H9 (cell line): Measurements from ENCODE around the gene EPO. TPM values are rescaled to one million over a fixed set of nuclear protein-coding genes. Genes with fewer than 3 reads are reported as not detected.

Source experiments
- DNase-seq: peaks from one replicate; pipeline ENCODE4 v3.0.0-alpha.2; 2017
- H2AFZ ChIP-seq: one replicate; pipeline ENCODE4 v1.6.1; 2013; ENCODE audit warnings: mild to moderate bottlenecking, low read length, control low read depth, moderate library complexity
- H2AK5ac ChIP-seq: 2 replicates; pipeline ENCODE4 v1.6.1; 2013; ENCODE audit warnings: low read length, control low read depth, mixed read lengths; ENCODE audit not compliant: insufficient read length
- H2BK120ac ChIP-seq: one replicate; pipeline ENCODE4 v1.6.1; 2013; ENCODE audit warnings: low read depth, mild to moderate bottlenecking, low read length, control low read depth, inconsistent platforms; ENCODE audit not compliant: poor library complexity, severe bottlenecking
- H2BK12ac ChIP-seq: 2 replicates; pipeline ENCODE4 v1.6.1; 2013; ENCODE audit warnings: low read length, control low read depth, mixed read lengths, low read depth; ENCODE audit not compliant: insufficient read length
- H2BK15ac ChIP-seq: 2 replicates; pipeline ENCODE4 v1.6.1; 2013; ENCODE audit warnings: low read depth, low read length, control low read depth
- H2BK20ac ChIP-seq: one replicate; pipeline ENCODE4 v1.6.1; 2013; ENCODE audit warnings: low read depth, mild to moderate bottlenecking, low read length, control low read depth, inconsistent platforms; ENCODE audit not compliant: poor library complexity, severe bottlenecking
- H2BK5ac ChIP-seq: 2 replicates; pipeline ENCODE4 v1.6.1; 2013; ENCODE audit warnings: low read length, control low read depth, mixed read lengths; ENCODE audit not compliant: insufficient read length
- H3K14ac ChIP-seq: 2 replicates; pipeline ENCODE4 v1.6.1; 2013; ENCODE audit warnings: low read length, control low read depth; ENCODE audit not compliant: insufficient read depth
- H3K18ac ChIP-seq: 2 replicates; pipeline ENCODE4 v1.6.1; 2013; ENCODE audit warnings: low read depth, mild to moderate bottlenecking, mixed read lengths, low read length, control low read depth; ENCODE audit not compliant: insufficient read length
- H3K23ac ChIP-seq: 2 replicates; pipeline ENCODE4 v1.6.1; 2013; ENCODE audit warnings: low read length, control low read depth, mixed read lengths, low read depth; ENCODE audit not compliant: insufficient read length
- H3K23me2 ChIP-seq: 2 replicates; pipeline ENCODE4 v1.6.1; 2013; ENCODE audit warnings: low read depth, mild to moderate bottlenecking, mixed read lengths, low read length, control low read depth; ENCODE audit not compliant: insufficient read length, poor library complexity, severe bottlenecking
- H3K27ac ChIP-seq: 2 replicates; pipeline ENCODE4 v1.5.1; 2013; ENCODE audit warnings: low read length, control low read depth, mixed read lengths, low read depth; ENCODE audit not compliant: insufficient read length
- H3K27me3 ChIP-seq: 2 replicates; pipeline ENCODE4 v1.6.1; 2013; ENCODE audit warnings: low read length, control low read depth, inconsistent platforms; ENCODE audit not compliant: insufficient read depth
- H3K4ac ChIP-seq: 2 replicates; pipeline ENCODE4 v1.6.1; 2013; ENCODE audit warnings: low read depth, mild to moderate bottlenecking, control low read depth, inconsistent platforms, low read length, moderate library complexity
- H3K4me1 ChIP-seq: 2 replicates; pipeline ENCODE4 v1.6.1; 2013; ENCODE audit warnings: low read length, control low read depth, inconsistent platforms; ENCODE audit not compliant: insufficient read depth
- H3K4me2 ChIP-seq: 2 replicates; pipeline ENCODE4 v1.6.1; 2013; ENCODE audit warnings: low read length, control low read depth, mixed read lengths; ENCODE audit not compliant: insufficient read length, insufficient read depth
- H3K56ac ChIP-seq: 2 replicates; pipeline ENCODE4 v1.6.1; 2013; ENCODE audit warnings: low read depth, mild to moderate bottlenecking, mixed read lengths, low read length, control low read depth; ENCODE audit not compliant: insufficient read length
- H3K79me1 ChIP-seq: 2 replicates; pipeline ENCODE4 v1.6.1; 2013; ENCODE audit warnings: low read depth, mild to moderate bottlenecking, moderate library complexity, low read length, control low read depth, inconsistent platforms; ENCODE audit not compliant: insufficient read depth, poor library complexity, severe bottlenecking
- H3K79me2 ChIP-seq: 2 replicates; pipeline ENCODE4 v1.6.1; 2013; ENCODE audit warnings: low read length, control low read depth, inconsistent platforms; ENCODE audit not compliant: insufficient read depth
- H3K9ac ChIP-seq: 2 replicates; pipeline ENCODE4 v1.6.1; 2013; ENCODE audit warnings: low read length, control low read depth, mixed read lengths; ENCODE audit not compliant: insufficient read length; ENCODE audit errors: extremely low read depth
- H3K9me3 ChIP-seq: one replicate; pipeline ENCODE4 v1.6.1; 2013; ENCODE audit warnings: low read depth, low read length, inconsistent platforms; ENCODE audit not compliant: control insufficient read depth
- H3T11ph ChIP-seq: one replicate; pipeline ENCODE4 v1.6.1; 2013; ENCODE audit warnings: mild to moderate bottlenecking, low read length, control low read depth, inconsistent platforms
- H4K20me1 ChIP-seq: one replicate; pipeline ENCODE4 v1.6.1; 2013; ENCODE audit not compliant: control insufficient read depth, insufficient read length, insufficient read depth
- H4K5ac ChIP-seq: 2 replicates; pipeline ENCODE4 v1.6.1; 2013; ENCODE audit warnings: low read depth, mild to moderate bottlenecking, mixed read lengths, low read length, control low read depth; ENCODE audit not compliant: insufficient read length
- H4K8ac ChIP-seq: replicated peaks from 2 replicates; pipeline ENCODE4 v1.6.1; 2013; ENCODE audit warnings: low read length, control low read depth, mixed read lengths, low read depth; ENCODE audit not compliant: insufficient read length
- H4K91ac ChIP-seq: 2 replicates; pipeline ENCODE4 v1.6.1; 2013; ENCODE audit warnings: low read depth, mild to moderate bottlenecking, moderate library complexity, mixed read lengths, low read length, control low read depth; ENCODE audit not compliant: insufficient read length
- H3K27ac Mint-ChIP-seq, 3 experiments: 2 replicates in 2 of 3; 3 replicates in 1 of 3; pipeline ENCODE4 v1.8.0; 2020 to 2021; ENCODE audit warnings: mixed read lengths in 3 of 3, mild to moderate bottlenecking in 1 of 3, moderate library complexity in 1 of 3
- H3K27me3 Mint-ChIP-seq: 2 replicates; pipeline ENCODE4 v1.8.0; 2021; ENCODE audit warnings: low read depth, mild to moderate bottlenecking, moderate library complexity, mixed read lengths
- H3K36me3 Mint-ChIP-seq, 3 experiments: 2 replicates in 2 of 3; 3 replicates in 1 of 3; pipeline ENCODE4 v1.8.0; 2020 to 2021; ENCODE audit warnings: low read depth in 3 of 3, mixed read lengths in 3 of 3; ENCODE audit not compliant: insufficient read depth in 1 of 3
- H3K4me1 Mint-ChIP-seq, 2 experiments: 2 replicates each; pipeline ENCODE4 v1.8.0; 2020; ENCODE audit warnings: mixed read lengths in 2 of 2
- H3K4me3 Mint-ChIP-seq, 2 experiments: 2 replicates in 1 of 2; 3 replicates in 1 of 2; pipeline ENCODE4 v1.8.0; 2020 to 2021; ENCODE audit warnings: mild to moderate bottlenecking in 2 of 2, mixed read lengths in 2 of 2, moderate library complexity in 1 of 2
- H3K9me3 Mint-ChIP-seq, 2 experiments: 2 replicates in 1 of 2; 3 replicates in 1 of 2; pipeline ENCODE4 v1.8.0; 2020; ENCODE audit warnings: mild to moderate bottlenecking in 2 of 2, mixed read lengths in 2 of 2, moderate library complexity in 1 of 2
- CTCF ChIP-seq: fragments of 200-600 bp; sonication (generic); conservative IDR thresholded peaks from 3 replicates; pipeline ENCODE4 v1.8.0; 2021; ENCODE audit warnings: antibody characterized with exemption, mild to moderate bottlenecking
- WGBS: extraction: QIAGEN DNeasy Blood & Tissue Kit; methylation state at CpG from one replicate; pipeline ENCODE4 v1.1.7; 2013; ENCODE audit warnings: missing lambda C conversion rate, low lambda C conversion rate, mixed read lengths; ENCODE audit not compliant: insufficient read length; ENCODE audit errors: extremely low coverage; 5-methylcytosine and 5-hydroxymethylcytosine counted together
- total RNA-seq: library from RNA; stranded (reverse); gene quantifications from 2 replicates; pipeline ENCODE4 v1.2.1, GENCODE V29; 2021

Gene EPO
- total RNA-seq, 1 experiment from 2014 or later = 0.44 TPM

GRCh38 chr7:100736671-100737070 is 16.4 kb downstream of the EPO start:
- Mint-ChIP-seq H3K4me3 (no peak overlapping the region), H3K36me3 (no peaks in the 10 kb centered on the region; a peak in 1 of 7 replicates), H3K9me3 (peaks cover 4% of the 10 kb centered on the region in 2 experiments), H3K27ac (no peak overlapping the region), H3K27me3 (peaks cover 7% of the 10 kb centered on the region), H3K4me1 (no peaks in the 10 kb centered on the region)
- DNase-seq = no peak
- no peak for TF ChIP-seq CTCF
- H2BK20ac ChIP-seq = no peak overlapping the region
- H2BK120ac ChIP-seq = no peak overlapping the region
- no peak overlapping the region for H2BK15ac ChIP-seq
- H3K9me3 ChIP-seq = no peaks in the 10 kb centered on the region
- no peak overlapping the region; the same call in 1 of the 2 replicates for H3K14ac ChIP-seq
- H4K91ac ChIP-seq = no peak overlapping the region
- H3K56ac ChIP-seq = no peak overlapping the region
- H4K5ac ChIP-seq = no peak overlapping the region
- no peaks in the 10 kb centered on the region for H3K79me2 ChIP-seq
- H4K20me1 ChIP-seq = no peaks in the 10 kb centered on the region
- H2AK5ac ChIP-seq = no peak overlapping the region
- no peaks in the 10 kb centered on the region for H3K23me2 ChIP-seq
- H3K4ac ChIP-seq = no peak overlapping the region
- no peak overlapping the region for H3K18ac ChIP-seq
- H2BK12ac ChIP-seq = no peak overlapping the region
- WGBS = no CpG with 5 or more reads among the region's 13 CpGs
- H3K4me1 ChIP-seq = no peaks in the 10 kb centered on the region
- H3K9ac ChIP-seq = no peak overlapping the region
- no peak overlapping the region for H2AFZ ChIP-seq
- no peak overlapping the region for H3K23ac ChIP-seq
- no peak overlapping the region for H2BK5ac ChIP-seq
- no peaks in the 10 kb centered on the region for H3K27me3 ChIP-seq
- no peaks in the 10 kb centered on the region for H3K79me1 ChIP-seq
- no peak overlapping the region for H3T11ph ChIP-seq
- H3K27ac ChIP-seq = no peak overlapping the region
- H3K4me2 ChIP-seq = no peak overlapping the region
- H4K8ac ChIP-seq = no peak overlapping the region
